WTC11 (cell line): Measurements from ENCODE around the gene PXK.

Experiments
- ATF3 ChIP-seq: sonication (generic); formaldehyde crosslinking; conservative IDR thresholded peaks from 2 replicates; pipeline ENCODE4 v1.8.1; 2022; ENCODE audit warnings: mild to moderate bottlenecking, missing genetic modification reagents
- CDX4 ChIP-seq: fragments of 250-450 bp; sonication (Bioruptor Pico); IDR thresholded peaks from 2 replicates; pipeline ENCODE4 v1.9.0; 2021; ENCODE audit warnings: moderate library complexity, mild to moderate bottlenecking, inconsistent platforms, borderline replicate concordance
- CTCF ChIP-seq: fragments of 200-600 bp; IDR thresholded peaks from 2 replicates; pipeline ENCODE4 v1.8.0; 2022; ENCODE audit warnings: antibody characterized with exemption
- SMAD3 ChIP-seq: sonication (generic); formaldehyde crosslinking; IDR thresholded peaks from 2 replicates; pipeline ENCODE4 v1.8.0; 2022; ENCODE audit warnings: missing genetic modification reagents, mild to moderate bottlenecking, borderline replicate concordance
- ZSCAN18 ChIP-seq: fragments of 250-450 bp; sonication (Bioruptor Pico); IDR thresholded peaks from 2 replicates; pipeline ENCODE4 v2.1.2; 2022; ENCODE audit warnings: mild to moderate bottlenecking, moderate library complexity

- TF ChIP-seq CDX4 (CRISPR knock-in tag) = no peak
- TF ChIP-seq CTCF = no peak
- no peak for TF ChIP-seq ATF3 (CRISPR knock-in tag)
- no peak for TF ChIP-seq SMAD3 (CRISPR knock-in tag)
- no peak for TF ChIP-seq ZSCAN18
Observed at GRCh38 chr3:58324391-58325390, 8.0 kb upstream of the PXK start.
